Colonic mucosa (tissue), 4 donors: Measurements from ENCODE around the gene PHKA2. TPM values are rescaled to one million over a fixed set of nuclear protein-coding genes. Genes with fewer than 3 reads are reported as not detected.

ENCODE experiments used
- DNase-seq: peaks from one replicate; pipeline ENCODE4 v3.0.0-alpha.2; 2020
- H3K27ac ChIP-seq: fragments of 200-600 bp; one replicate; pipeline ENCODE4 v1.8.0; 2021
- H3K27me3 ChIP-seq: fragments of 200-600 bp; one replicate; pipeline ENCODE4 v1.8.0; 2021
- H3K36me3 ChIP-seq: fragments of 200-600 bp; one replicate; pipeline ENCODE4 v1.8.0; 2021
- H3K4me1 ChIP-seq: fragments of 200-600 bp; one replicate; pipeline ENCODE4 v1.8.0; 2021; ENCODE audit warnings: mild to moderate bottlenecking
- H3K4me3 ChIP-seq: fragments of 200-600 bp; one replicate; pipeline ENCODE4 v1.8.0; 2021
- H3K9ac ChIP-seq, 2 donors: one replicate each; pipeline ENCODE4 v1.7.0; 2013; ENCODE audit warnings: control low read depth in 2 of 2, low read depth in 2 of 2, low read length in 2 of 2
- H3K9me3 ChIP-seq: fragments of 200-600 bp; one replicate; pipeline ENCODE4 v1.8.0; 2021
- CTCF ChIP-seq: fragments of 200-600 bp; IDR thresholded peaks from one replicate; pipeline ENCODE4 v1.8.0; 2022; ENCODE audit warnings: antibody characterized with exemption, mild to moderate bottlenecking
- intact Hi-C: fragments of 100-400 bp; cut with DNase I; formaldehyde crosslinking; loops from one replicate; pipeline ENCODE4 v1.14.1; 2022
- total RNA-seq, 2 donors: library from RNA; stranded (reverse); fragmentation: NEBNext Ultra II Directional in 1 of 2; extraction: Animal tissue kit (Norgen Biotek cat#: 25700) in 1 of 2; gene quantifications; one replicate each; pipeline ENCODE4 v1.2.1, GENCODE V29; 2021
- donor health status: healthy.
- donor health status: DM: no; HTN: no; CAD: no.
- donor health status: DM: no; HTN: no; CAD: no.

Gene PHKA2
- total RNA-seq, 2 donors from 2014 or later = 22.8 to 38.6 TPM

GRCh38 chrX:18951032-18951431 lies 32.9 kb downstream of the PHKA2 start:
- no peaks in the 10 kb centered on the region for H3K36me3 ChIP-seq
- no peak overlapping the region for H3K4me3 ChIP-seq
- TF ChIP-seq CTCF = no peak
- no peaks in the 10 kb centered on the region for H3K9me3 ChIP-seq
- H3K4me1 ChIP-seq = no peaks in the 10 kb centered on the region
- H3K9ac ChIP-seq = no peak overlapping the region
- DNase-seq = no peak
- H3K27ac ChIP-seq = no peak overlapping the region
- no peaks in the 10 kb centered on the region for H3K27me3 ChIP-seq
- intact Hi-C loops = no loop called here

GRCh38 chrX:18949944-18950301 lies 34.0 kb downstream of the PHKA2 start:
- Histone ChIP-seq H3K4me1 (no peaks in the 10 kb centered on the region), H3K27ac (no peak overlapping the region), H3K36me3 (no peaks in the 10 kb centered on the region), H3K4me3 (no peak overlapping the region), H3K9me3 (no peaks in the 10 kb centered on the region), H3K27me3 (no peaks in the 10 kb centered on the region), H3K9ac (no peak overlapping the region)
- DNase-seq = no peak
- intact Hi-C loops = no loop called here
- TF ChIP-seq CTCF = no peak

GRCh38 chrX:18949291-18949943 lies 34.5 kb downstream of the PHKA2 start:
- Histone ChIP-seq H3K4me1 (no peaks in the 10 kb centered on the region), H3K27me3 (no peaks in the 10 kb centered on the region), H3K36me3 (no peaks in the 10 kb centered on the region), H3K4me3 (no peak overlapping the region), H3K27ac (no peak overlapping the region), H3K9me3 (no peaks in the 10 kb centered on the region), H3K9ac (no peak overlapping the region)
- no peak for TF ChIP-seq CTCF
- intact Hi-C loops = no loop called here
- DNase-seq = no peak

GRCh38 chrX:18946611-18947010 lies 37.3 kb downstream of the PHKA2 start:
- no peaks in the 10 kb centered on the region for H3K9me3 ChIP-seq
- H3K27ac ChIP-seq = no peak overlapping the region
- H3K36me3 ChIP-seq = no peaks in the 10 kb centered on the region
- H3K4me1 ChIP-seq = no peaks in the 10 kb centered on the region
- no peak overlapping the region for H3K4me3 ChIP-seq
- TF ChIP-seq CTCF = no peak
- H3K27me3 ChIP-seq = no peaks in the 10 kb centered on the region
- DNase-seq = no peak
- no peak overlapping the region for H3K9ac ChIP-seq
- intact Hi-C loops = no loop called here

- Histone ChIP-seq H3K9me3 (no peaks in the 10 kb centered on the region), H3K4me1 (no peaks in the 10 kb centered on the region), H3K27me3 (no peaks in the 10 kb centered on the region), H3K27ac (no peak overlapping the region), H3K36me3 (no peaks in the 10 kb centered on the region), H3K9ac (no peak overlapping the region), H3K4me3 (no peak overlapping the region)
- no peak for DNase-seq
- no peak for TF ChIP-seq CTCF
- intact Hi-C loops = no loop called here
These were observed 37.8 kb downstream of the PHKA2 start for GRCh38 chrX:18946157-18946556.
